SH-SY5Y (cell line): ENCODE measurements around the gene KIF18B.

Experiments used
- GATA2 ChIP-seq: IDR thresholded peaks from 2 replicates; pipeline ENCODE4 v1.6.1; 2011; ENCODE audit warnings: mild to moderate bottlenecking, low read depth, low read length
- GATA3 ChIP-seq: IDR thresholded peaks from 2 replicates; pipeline ENCODE4 v1.6.1; 2011; ENCODE audit warnings: low read depth, mild to moderate bottlenecking, low read length, moderate library complexity

DNA sequence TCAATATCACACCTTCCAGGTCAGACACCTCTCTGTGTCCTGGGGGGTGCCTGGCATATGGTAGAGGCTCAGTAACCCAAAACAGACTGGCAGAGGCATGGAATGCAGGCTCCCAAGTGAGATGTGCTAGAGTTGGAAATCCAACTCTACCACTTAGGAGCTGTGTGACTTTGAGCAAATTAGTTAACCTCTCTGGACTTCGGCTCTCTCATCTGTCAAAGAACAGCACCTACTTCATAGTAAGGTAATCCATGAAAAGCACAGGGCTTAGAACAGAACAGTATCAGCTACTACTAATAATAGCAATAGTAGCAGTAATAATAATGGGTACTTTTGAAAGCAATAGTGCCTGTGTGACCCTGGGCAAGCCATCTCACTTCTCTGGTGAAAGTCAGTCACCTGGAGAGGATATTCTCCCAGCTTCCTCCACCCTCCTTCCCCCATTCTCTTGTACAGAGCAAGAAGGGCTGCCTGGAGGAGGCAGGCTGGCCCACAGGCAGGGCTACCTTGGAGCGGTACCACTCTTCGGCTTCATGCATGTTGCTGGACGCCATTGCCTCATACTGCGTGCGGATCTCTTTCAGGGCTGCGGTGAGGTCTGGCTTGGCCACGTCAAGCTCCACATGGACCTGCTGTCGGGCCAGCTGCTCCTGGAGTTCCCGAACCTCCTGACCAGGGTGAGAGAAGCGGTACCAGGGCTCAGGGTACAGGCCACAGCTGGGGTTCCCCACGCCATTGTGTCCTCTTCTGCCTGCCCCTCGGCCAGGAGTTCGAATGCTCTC, 34.6 kb downstream of the KIF18B start:
- TF ChIP-seq GATA3: no peak
- TF ChIP-seq GATA2: no peak
